ENCODE results near the gene SORCS2. TPM values are rescaled to one million over a fixed set of nuclear protein-coding genes. Genes with fewer than 3 reads are reported as not detected.

The SORCS2 gene
- total and polyA plus RNA-seq, 2 of the 13 experiments (the other 11 are each of a cell fraction or from before 2014, with no cell fraction given): 0.82 to 1.0 TPM

GRCh38 chr4:7343081-7343655 is 150.8 kb downstream of the SORCS2 start:
- POLR2A ChIA-PET: no interaction called here
- Histone ChIP-seq H3K4me1 (ENCODE audit: insufficient read depth, low read length) (no peaks in the 10 kb centered on the region), H3K79me2 (ENCODE audit: insufficient read depth, low read length) (no peaks in the 10 kb centered on the region), H3K27ac (ENCODE audit: extremely low read length, insufficient read depth, low read length) (no peak overlapping the region), H3K9me3 (ENCODE audit: low read length) (no peaks in the 10 kb centered on the region), H2AFZ (ENCODE audit: low read length) (no peak overlapping the region), H3K9ac (ENCODE audit: insufficient read depth, low read depth, low read length) (no peak overlapping the region), H3K27me3 (ENCODE audit: control insufficient read depth in 1 of 2, insufficient read depth in 2 of 2, low read length in 2 of 2) (no peaks in the 10 kb centered on the region; a peak in 2 of 5 replicates), H3K4me3 (replicated peaks in 1 of 3; ENCODE audit: insufficient read depth in 1 of 3, low read depth in 2 of 3, low read length in 3 of 3) (no peak overlapping the region), H4K20me1 (ENCODE audit: insufficient read depth, low read length) (no peaks in the 10 kb centered on the region), H3K4me2 (ENCODE audit: low read depth, low read length) (no peak overlapping the region), H3K36me3 (replicated peaks in 1 of 2; ENCODE audit: control insufficient read depth in 1 of 2, insufficient read depth in 2 of 2, low read length in 2 of 2) (no peaks in the 10 kb centered on the region)
- ATAC-seq: no peak
- BruUV-seq (replicated peaks): no TSS peak
- 54% methylated on average over 4 of the region's 19 CpGs for WGBS (ENCODE audit: low lambda C conversion rate)
- intact Hi-C loops (cut with micrococcal nuclease; ENCODE audit: unreplicated experiment): no loop called here
- FAIRE-seq: no peak
- in situ Hi-C loops (cut with HindIII; ENCODE audit: extremely low pct_ligation_motif_present, low pct_unique_long_range_greater_than_20kb): no loop called here
- DNase-seq (ENCODE audit: low spot score): no peak
- CTCF ChIA-PET (ENCODE audit: low intra/inter-chr PET ratio, low total read pairs): no interaction called here
- no peak for TF ChIP-seq ZNF207 (IDR thresholded peaks at IDR 0.05; ENCODE audit: borderline replicate concordance)
- no peak for TF ChIP-seq KDM6A (CRISPR knock-in tag; IDR thresholded peaks at IDR 0.05; ENCODE audit: low read depth)
- TF ChIP-seq ZNF629 (CRISPR knock-in tag; conservative IDR thresholded peaks at IDR 0.05): no peak
- no peak for TF ChIP-seq ARHGAP35 (CRISPR knock-in tag; IDR thresholded peaks at IDR 0.05; ENCODE audit: borderline replicate concordance)
- TF ChIP-seq, protein P1, sequence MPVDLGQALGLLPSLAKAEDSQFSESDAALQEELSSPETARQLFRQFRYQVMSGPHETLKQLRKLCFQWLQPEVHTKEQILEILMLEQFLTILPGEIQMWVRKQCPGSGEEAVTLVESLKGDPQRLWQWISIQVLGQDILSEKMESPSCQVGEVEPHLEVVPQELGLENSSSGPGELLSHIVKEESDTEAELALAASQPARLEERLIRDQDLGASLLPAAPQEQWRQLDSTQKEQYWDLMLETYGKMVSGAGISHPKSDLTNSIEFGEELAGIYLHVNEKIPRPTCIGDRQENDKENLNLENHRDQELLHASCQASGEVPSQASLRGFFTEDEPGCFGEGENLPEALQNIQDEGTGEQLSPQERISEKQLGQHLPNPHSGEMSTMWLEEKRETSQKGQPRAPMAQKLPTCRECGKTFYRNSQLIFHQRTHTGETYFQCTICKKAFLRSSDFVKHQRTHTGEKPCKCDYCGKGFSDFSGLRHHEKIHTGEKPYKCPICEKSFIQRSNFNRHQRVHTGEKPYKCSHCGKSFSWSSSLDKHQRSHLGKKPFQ (CRISPR knock-in tag; IDR thresholded peaks at IDR 0.05; ENCODE audit: insufficient replicate concordance): no peak
- no peak for TF ChIP-seq ZNF101 (CRISPR knock-in tag; IDR thresholded peaks at IDR 0.05; ENCODE audit: borderline replicate concordance, low read depth)
- TF ChIP-seq FOXP1 (IDR thresholded peaks at IDR 0.05): no peak
- TF ChIP-seq FOXP1 (CRISPR knock-in tag; IDR thresholded peaks at IDR 0.05): no peak
- TF ChIP-seq PRDM15 (CRISPR knock-in tag; IDR thresholded peaks at IDR 0.05): no peak
